Measurements from ENCODE around the gene GDI1. TPM values are rescaled to one million over a fixed set of nuclear protein-coding genes. Genes with fewer than 3 reads are reported as not detected.
A peak's percentile ranks its signal among the peaks of the same experiment; 100 is the strongest.

The GDI1 gene
- total RNA-seq, 3 donors from 2014 or later, result 94.0 to 105 (median 97.3) TPM

DNA sequence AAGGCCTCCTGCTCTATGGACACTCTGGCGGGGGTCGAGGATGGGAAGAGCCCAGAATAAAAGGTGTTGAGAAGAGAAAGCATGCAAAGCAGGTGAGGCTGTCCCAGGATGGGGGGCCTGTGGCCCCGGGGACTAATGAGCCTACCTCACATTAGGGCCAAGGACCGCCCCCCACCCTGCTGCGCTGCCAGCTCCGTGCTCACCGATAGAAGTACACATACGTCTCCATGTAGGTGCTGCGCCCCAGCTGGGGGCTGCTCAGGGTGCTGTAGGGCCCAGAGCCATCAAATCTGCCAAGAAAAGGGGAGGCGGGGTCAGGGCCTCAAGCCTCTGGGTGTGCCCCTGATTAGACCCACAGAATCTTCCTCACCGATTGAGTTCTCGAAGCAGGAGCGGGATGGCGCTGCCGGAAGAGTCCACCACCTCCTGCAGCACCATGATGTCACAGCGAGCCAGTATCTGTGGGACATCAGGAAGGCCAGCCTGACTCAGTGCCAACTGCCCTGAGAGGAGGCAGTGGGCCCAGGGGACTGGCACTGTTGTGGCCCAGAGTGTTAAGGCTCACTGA is 32.2 kb upstream of the GDI1 start:
- no peak for DNase-seq (ENCODE audit: low spot score in 2 of 2)
- intact Hi-C loops (cut with DNase I; ENCODE audit: low total_unique reads), result loop anchor here (5.0 kb wide), 1 partner anchor 67 kb away; no protein-coding TSS in a partner anchor
- Histone ChIP-seq H3K4me1 (no peaks in the 10 kb centered on the region), H3K27me3 (peaks cover 0 to 35% of the 10 kb centered on the region in 2 donors), H3K9me3 (no peaks in the 10 kb centered on the region), H3K27ac (no peak overlapping the region), H3K4me3 (no peak overlapping the region), H3K36me3 (no peaks in the 10 kb centered on the region)
- TF ChIP-seq, protein P1, sequence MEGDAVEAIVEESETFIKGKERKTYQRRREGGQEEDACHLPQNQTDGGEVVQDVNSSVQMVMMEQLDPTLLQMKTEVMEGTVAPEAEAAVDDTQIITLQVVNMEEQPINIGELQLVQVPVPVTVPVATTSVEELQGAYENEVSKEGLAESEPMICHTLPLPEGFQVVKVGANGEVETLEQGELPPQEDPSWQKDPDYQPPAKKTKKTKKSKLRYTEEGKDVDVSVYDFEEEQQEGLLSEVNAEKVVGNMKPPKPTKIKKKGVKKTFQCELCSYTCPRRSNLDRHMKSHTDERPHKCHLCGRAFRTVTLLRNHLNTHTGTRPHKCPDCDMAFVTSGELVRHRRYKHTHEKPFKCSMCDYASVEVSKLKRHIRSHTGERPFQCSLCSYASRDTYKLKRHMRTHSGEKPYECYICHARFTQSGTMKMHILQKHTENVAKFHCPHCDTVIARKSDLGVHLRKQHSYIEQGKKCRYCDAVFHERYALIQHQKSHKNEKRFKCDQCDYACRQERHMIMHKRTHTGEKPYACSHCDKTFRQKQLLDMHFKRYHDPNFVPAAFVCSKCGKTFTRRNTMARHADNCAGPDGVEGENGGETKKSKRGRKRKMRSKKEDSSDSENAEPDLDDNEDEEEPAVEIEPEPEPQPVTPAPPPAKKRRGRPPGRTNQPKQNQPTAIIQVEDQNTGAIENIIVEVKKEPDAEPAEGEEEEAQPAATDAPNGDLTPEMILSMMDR (IDR thresholded peaks at IDR 0.05), result no peak
- TF ChIP-seq POLR2AphosphoS5 (IDR thresholded peaks at IDR 0.05) (no peak), POLR2A (IDR thresholded peaks at IDR 0.05) (no peak)

- Histone ChIP-seq H3K4me1 (no peaks in the 10 kb centered on the region), H3K27me3 (peaks cover 0 to 33% of the 10 kb centered on the region in 2 donors), H3K9me3 (no peaks in the 10 kb centered on the region), H3K36me3 (no peaks in the 10 kb centered on the region), H3K4me3 (peak overlapping the region; percentile 35 to 52 (median 37)), H3K27ac (peak overlapping the region; percentile 48 to 72)
- intact Hi-C loops (cut with DNase I; ENCODE audit: low total_unique reads), result loop anchor here (5.0 kb wide), 1 partner anchor 71 kb away; no protein-coding TSS in a partner anchor
- no peak for DNase-seq (ENCODE audit: low spot score in 2 of 2)
- TF ChIP-seq POLR2A (IDR thresholded peaks at IDR 0.05) (no peak), POLR2AphosphoS5 (IDR thresholded peaks at IDR 0.05) (no peak)
- TF ChIP-seq, protein P1 (IDR thresholded peaks at IDR 0.05), result no peak
Measured at GRCh38 chrX:154408659-154409221, 28.2 kb upstream of the GDI1 start.

- TF ChIP-seq POLR2A (IDR thresholded peaks at IDR 0.05), result no peak
- TF ChIP-seq POLR2AphosphoS5 (IDR thresholded peaks at IDR 0.05), result no peak
- DNase-seq (ENCODE audit: low spot score in 2 of 2), result peak in 1 of 2 donors; percentile 55
- peak within 1 kb of the TSS; percentile 35 to 52 (median 37) for H3K4me3 ChIP-seq
- no peaks in the 10 kb centered on the region for H3K4me1 ChIP-seq
- H3K27ac ChIP-seq, result peak within 1 kb of the TSS; percentile 48 to 72
- no peaks in the 10 kb centered on the region for H3K9me3 ChIP-seq
- no peaks in the 10 kb centered on the region for H3K36me3 ChIP-seq
- intact Hi-C loops (cut with DNase I; ENCODE audit: low total_unique reads), result loop anchor here (5.0 kb wide), 1 partner anchor 72 kb away; no protein-coding TSS in a partner anchor
- peaks cover 0 to 36% of the 10 kb centered on the region in 2 donors for H3K27me3 ChIP-seq
Measured at GRCh38 chrX:154409222-154409871, 27.6 kb upstream of the GDI1 start, which contains the start of gene DNASE1L1. TSS of gene DNASE1L1 (minus strand) at chrX:154409254. CDS start at chrX:154405568, 3,686 bp downstream.

DNA sequence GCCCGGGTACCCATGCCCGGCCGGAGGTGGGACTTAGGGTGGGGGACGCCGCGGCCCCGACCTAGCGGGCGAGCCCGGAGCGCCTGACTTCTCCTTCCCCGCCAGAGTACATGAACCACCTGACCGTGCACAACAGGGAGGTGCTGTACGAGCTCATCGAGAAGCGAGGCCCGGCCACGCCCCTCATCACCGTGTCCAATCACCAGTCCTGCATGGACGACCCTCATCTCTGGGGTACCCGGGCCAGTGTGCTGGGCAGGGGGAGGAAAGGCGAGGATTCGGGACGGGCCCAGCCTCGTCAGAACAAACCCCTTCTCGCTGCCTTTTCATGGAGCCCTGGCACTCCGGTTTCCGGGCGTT is 25.0 kb upstream of the GDI1 start:
- Histone ChIP-seq H3K27me3 (peaks cover 0 to 30% of the 10 kb centered on the region in 2 donors), H3K9me3 (no peaks in the 10 kb centered on the region), H3K4me3 (peak overlapping the region; percentile 66 to 88 (median 72)), H3K4me1 (no peaks in the 10 kb centered on the region), H3K36me3 (no peaks in the 10 kb centered on the region), H3K27ac (peak overlapping the region; percentile 94 to 97)
- DNase-seq (ENCODE audit: low spot score in 2 of 2), result peak; percentile 54 to 63
- TF ChIP-seq POLR2AphosphoS5 (IDR thresholded peaks at IDR 0.05), result peak in 1 of 3 donors; percentile 2
- TF ChIP-seq, protein P1 (IDR thresholded peaks at IDR 0.05), result no peak
- TF ChIP-seq POLR2A (IDR thresholded peaks at IDR 0.05), result peak; percentile 36
- intact Hi-C loops (cut with DNase I; ENCODE audit: low total_unique reads), result no loop called here

DNA sequence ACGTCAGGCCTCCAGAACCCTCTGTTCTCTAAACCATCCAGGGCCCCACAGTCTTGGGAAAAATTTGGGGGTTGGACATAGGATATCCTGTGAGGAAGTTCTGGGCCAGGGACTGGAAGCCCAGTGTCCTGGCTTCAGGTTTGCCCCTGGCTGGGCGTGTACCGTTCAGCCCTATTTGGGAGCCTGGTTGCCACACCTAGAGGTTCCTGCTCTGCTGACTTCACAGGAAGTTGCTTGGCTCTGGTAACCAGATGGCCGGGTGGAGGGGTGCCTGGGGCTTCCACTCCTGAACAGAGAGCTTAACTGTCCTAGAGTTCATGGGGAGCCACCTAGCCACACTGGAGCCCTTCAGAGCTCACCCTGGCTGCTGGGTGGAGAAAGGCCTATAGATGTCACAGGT is 24.5 kb upstream of the GDI1 start:
- H3K27me3 ChIP-seq, result peaks cover 0 to 30% of the 10 kb centered on the region in 2 donors
- no peak for DNase-seq (ENCODE audit: low spot score in 2 of 2)
- no peak for TF ChIP-seq POLR2AphosphoS5 (IDR thresholded peaks at IDR 0.05)
- intact Hi-C loops (cut with DNase I; ENCODE audit: low total_unique reads), result no loop called here
- no peaks in the 10 kb centered on the region for H3K4me1 ChIP-seq
- peak overlapping the region; percentile 66 to 88 (median 72) for H3K4me3 ChIP-seq
- H3K27ac ChIP-seq, result peak overlapping the region; percentile 94 to 97
- no peaks in the 10 kb centered on the region for H3K9me3 ChIP-seq
- no peaks in the 10 kb centered on the region for H3K36me3 ChIP-seq

DNA sequence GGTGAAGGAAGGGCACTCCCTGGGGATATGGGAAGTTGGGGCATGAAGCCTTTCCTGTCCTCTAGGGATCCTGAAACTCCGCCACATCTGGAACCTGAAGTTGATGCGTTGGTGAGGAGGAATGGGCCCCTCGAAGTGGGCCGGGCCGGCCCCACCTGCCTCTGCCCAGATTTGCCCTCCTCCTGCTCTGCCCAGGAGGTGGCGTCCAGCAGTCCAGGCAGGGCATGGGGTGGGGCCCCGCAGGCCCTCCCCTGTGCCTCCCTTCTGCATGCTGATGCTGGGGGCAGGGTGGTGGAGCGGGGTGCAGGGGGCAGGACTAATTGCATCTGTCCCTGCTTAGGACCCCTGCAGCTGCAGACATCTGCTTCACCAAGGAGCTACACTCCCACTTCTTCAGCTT is 23.8 kb upstream of the GDI1 start:
- intact Hi-C loops (cut with DNase I; ENCODE audit: low total_unique reads), result no loop called here
- no peaks in the 10 kb centered on the region for H3K36me3 ChIP-seq
- no peak for DNase-seq (ENCODE audit: low spot score in 2 of 2)
- H3K27me3 ChIP-seq, result peaks cover 0 to 33% of the 10 kb centered on the region in 2 donors
- TF ChIP-seq POLR2A (IDR thresholded peaks at IDR 0.05), result no peak
- TF ChIP-seq, protein P1 (IDR thresholded peaks at IDR 0.05), result no peak
- H3K27ac ChIP-seq, result peak overlapping the region in 1 of 2 donors; percentile 97
- no peaks in the 10 kb centered on the region for H3K4me1 ChIP-seq
- no peaks in the 10 kb centered on the region for H3K9me3 ChIP-seq
- H3K4me3 ChIP-seq, result no peak overlapping the region

All from breast epithelium (tissue), 4 donors.